NCI-H446 (cell line): ENCODE measurements around the gene ADGRL4.
"Not testable (repeated sequence)": the region's sequence is repeated elsewhere in the genome, so short reads cannot be mapped to it uniquely, and the experiment has no call there.

Experiments
- DNase-seq, 2 experiments: peaks; one replicate each; lab custom pipeline; 2025; lab: John Stamatoyannopoulos, UW

The ADGRL4 gene

GRCh38 chr1:79006564-79006963 lies at the start of gene ADGRL4:
ADGRL4 (minus strand) TSS chr1:79006730; CDS start chr1:79006654, 76 bp downstream.
- DNase-seq, result no peak

- DNase-seq, result no peak
Observed at GRCh38 chr1:79055856-79056255, 49.3 kb upstream of the ADGRL4 start.

DNA sequence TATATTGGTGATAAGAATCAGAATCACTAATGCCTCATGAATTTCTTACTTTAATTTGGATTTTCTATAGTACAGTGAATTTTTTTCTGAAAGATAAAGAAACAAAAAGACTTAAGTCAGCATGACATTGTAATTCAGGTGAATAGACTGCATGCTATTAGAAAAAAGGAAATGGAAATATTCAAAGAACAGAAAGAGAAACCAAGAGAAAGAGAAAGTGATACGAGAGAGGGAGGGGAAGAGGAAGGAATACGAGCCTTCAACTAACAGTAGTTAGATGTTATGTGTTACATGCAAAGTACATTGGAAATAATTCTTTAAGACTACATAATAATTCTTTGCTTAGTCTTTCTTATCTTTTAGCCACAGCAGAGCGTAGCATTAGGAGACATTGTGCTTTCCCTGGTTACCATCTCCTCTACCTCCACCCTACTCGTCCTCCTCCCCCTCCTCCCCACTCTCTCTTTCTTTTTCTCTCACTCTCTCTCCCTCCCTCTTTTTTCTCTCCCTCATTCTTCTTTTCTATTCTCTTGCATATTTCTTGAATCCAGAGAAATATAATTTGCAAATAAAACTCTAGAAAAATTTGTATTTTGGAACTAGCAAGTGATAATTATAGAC lies 46.4 kb upstream of the ADGRL4 start:
- no peak for DNase-seq

DNA sequence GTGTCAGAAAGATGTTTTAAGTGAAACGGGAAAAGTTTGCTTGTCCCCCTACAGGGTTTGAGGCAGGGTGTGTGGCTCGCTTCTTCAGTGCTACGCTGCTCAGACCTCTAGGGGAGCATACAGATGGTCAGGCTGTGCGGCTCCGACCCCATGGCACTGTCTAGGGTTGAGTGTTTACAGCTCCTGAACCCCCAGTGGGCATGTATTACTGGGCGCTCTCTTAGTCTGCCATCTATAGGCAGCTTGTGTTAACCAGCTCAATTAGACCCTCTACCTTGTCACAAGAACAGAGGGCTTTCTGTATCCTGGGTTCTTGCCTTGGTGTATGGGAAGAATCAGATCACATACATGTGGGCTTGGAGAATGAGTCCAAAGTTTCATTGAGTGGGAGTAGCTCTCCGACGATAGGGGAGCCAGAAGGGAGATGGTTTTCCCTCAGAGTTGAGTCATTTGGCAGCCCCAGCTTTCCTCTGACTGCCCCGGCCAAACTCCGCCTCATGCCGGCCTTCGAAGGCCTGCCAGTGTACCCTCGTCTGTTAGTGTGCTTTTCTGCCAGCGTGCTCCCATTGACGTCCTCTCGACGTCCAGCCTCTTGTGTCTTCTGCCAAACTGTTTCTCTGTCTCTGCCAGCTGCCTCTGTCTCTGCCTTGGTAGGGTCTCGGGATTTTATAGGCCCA lies 38.6 kb upstream of the ADGRL4 start:
- peak; percentile 83 to 94 for DNase-seq

- DNase-seq, result peak in 1 of 2 experiments; percentile 32
Observed at GRCh38 chr1:79043506-79043905, 37.0 kb upstream of the ADGRL4 start.

DNA sequence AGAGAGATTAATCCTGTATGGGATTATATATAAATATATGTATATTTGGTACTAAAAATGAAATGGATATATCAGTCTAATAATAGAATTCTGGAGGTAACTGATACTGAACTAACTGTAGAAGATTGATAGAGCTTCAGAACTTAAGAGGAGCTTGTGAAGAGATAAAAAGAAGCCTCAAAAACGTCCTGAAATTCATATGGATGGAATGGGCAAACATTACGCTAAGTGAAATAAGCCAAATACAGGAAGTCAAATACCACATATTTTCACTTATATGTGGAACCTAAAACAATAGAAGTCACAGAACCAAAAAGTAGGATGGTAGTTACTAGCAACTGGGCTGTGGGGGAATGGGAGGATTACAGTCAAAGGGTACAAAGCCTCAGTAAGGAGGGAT lies 36.0 kb upstream of the ADGRL4 start:
- DNase-seq, result no peak

DNA sequence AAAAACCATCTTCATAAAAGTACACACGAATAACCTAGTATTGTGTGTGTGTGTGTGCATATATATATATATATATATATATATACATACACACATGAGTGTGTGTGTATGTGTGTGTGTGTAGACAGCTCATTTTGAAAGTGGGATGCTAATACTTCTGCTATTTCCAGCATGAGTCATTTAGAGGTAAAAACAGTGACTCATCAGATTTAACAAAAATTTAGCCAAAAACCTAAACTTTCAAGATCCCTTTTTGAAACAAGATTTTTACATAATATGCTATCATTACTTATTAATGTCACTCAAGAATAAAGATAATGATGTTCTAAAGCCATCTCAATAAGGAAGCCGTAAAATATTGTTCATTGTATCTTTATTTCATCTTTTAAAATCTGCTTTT lies 35.6 kb upstream of the ADGRL4 start:
- no peak for DNase-seq

- no peak for DNase-seq
Observed at GRCh38 chr1:79041666-79042065, 35.1 kb upstream of the ADGRL4 start.

GRCh38 chr1:79040424-79041082 lies 34.0 kb upstream of the ADGRL4 start:
- no peak for DNase-seq

- DNase-seq, result no peak
Observed at GRCh38 chr1:79037085-79037484, 30.6 kb upstream of the ADGRL4 start.

- no peak for DNase-seq
Observed at GRCh38 chr1:79012500-79012899, 6.0 kb upstream of the ADGRL4 start.

GRCh38 chr1:79010589-79010988 lies 4.1 kb upstream of the ADGRL4 start:
- DNase-seq, result no peak

- DNase-seq, result no peak
Observed at GRCh38 chr1:79005945-79006344, 585 bp downstream of the ADGRL4 start.

GRCh38 chr1:79004916-79005315 lies 1.6 kb downstream of the ADGRL4 start:
- no peak for DNase-seq

GRCh38 chr1:78996791-78997190 lies 9.7 kb downstream of the ADGRL4 start:
- no peak for DNase-seq

DNA sequence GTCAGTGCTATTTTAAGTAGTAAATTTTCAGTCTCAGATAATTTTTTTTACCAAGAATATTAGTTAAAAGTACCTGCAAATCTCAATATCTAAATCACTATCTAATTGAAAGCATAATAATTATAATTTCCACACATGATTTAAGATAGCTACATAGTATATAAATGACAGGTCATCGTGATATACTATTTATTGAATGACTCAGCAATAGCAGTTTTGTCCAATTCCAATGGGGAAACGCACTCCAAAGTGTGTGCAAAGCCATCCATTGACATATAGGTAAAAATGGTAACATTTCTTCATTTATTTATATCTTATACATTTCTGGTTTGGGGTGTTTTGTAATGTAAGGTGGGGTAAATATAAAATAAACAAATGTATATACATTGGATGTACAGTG lies 19.5 kb downstream of the ADGRL4 start:
- no peak for DNase-seq

GRCh38 chr1:78980511-78980910 lies 26.0 kb downstream of the ADGRL4 start:
- DNase-seq, result no peak

- no peak for DNase-seq
Observed at GRCh38 chr1:78972723-78973122, 33.8 kb downstream of the ADGRL4 start.

GRCh38 chr1:78967091-78967490 lies 39.4 kb downstream of the ADGRL4 start:
- DNase-seq, result not testable (repeated sequence)

- DNase-seq, result no peak
Observed at GRCh38 chr1:78958711-78959110, 47.8 kb downstream of the ADGRL4 start.

DNA sequence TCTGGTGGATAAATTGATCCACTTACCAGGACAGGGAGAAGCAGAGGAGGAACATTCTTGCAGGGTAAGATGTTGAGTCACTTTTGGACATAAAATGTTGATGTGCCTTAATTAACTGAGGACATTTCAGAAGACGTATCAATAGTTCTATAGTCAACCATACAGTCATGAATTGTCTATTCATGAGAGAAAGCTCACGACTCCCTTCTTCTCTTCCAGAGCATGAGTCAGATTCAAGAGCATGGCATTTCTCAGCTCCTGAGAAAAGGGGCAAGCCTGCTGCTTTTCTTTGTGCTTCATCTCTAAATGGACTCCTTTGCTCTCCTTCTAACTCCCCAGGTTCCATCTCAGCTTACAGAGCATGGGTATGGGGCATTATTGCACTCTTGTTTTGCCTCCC lies 55.7 kb downstream of the ADGRL4 start:
- no peak for DNase-seq

GRCh38 chr1:78949227-78949626 lies 57.3 kb downstream of the ADGRL4 start:
- DNase-seq, result no peak

DNA sequence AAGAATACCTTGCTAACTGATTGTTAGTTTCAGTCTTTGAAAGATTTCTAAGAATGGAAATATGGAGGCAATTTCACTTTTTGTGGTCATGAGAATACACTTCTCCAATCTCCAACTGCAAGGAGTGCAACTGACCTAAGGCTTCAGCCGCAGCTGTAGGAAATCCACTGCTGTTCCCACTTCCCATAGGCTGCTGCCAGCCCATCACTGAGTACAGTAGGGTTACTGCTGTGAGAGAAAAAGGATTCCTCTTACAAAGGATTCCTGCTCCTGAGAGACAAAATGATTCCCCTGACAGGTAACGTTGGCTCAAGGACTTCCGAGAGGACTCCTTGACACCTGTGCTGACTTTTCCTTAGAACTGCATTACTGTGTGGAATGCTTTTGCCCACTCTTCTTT lies 87.4 kb downstream of the ADGRL4 start:
- DNase-seq, result no peak
